A549 (cell line): ENCODE measurements around the gene SH2D1A. TPM values are rescaled to one million over a fixed set of nuclear protein-coding genes. Genes with fewer than 3 reads are reported as not detected.

Experiments used
- ATAC-seq, 2 experiments: fragments of 200-7000 bp in 1 of 2; fragments of >200 bp in 1 of 2; cut with Nextera tagmentation in 1 of 2; cut with Tn5 transposase in 1 of 2; 3 replicates each; pipeline versions ENCODE4 v1.8.0 to v1.9.1; 2018 to 2020; ENCODE audit warnings: mild to moderate bottlenecking in 1 of 2, moderate library complexity in 1 of 2
- CTCF ChIA-PET: fragments of 300-600 bp; sonication (Branson Sonifier 250); formaldehyde crosslinking; extraction: SDS; loops from one replicate; lab custom pipeline; 2021; ENCODE audit warnings: antibody characterized with exemption, inconsistent platforms; lab: Yijun Ruan, JAX
- POLR2A ChIA-PET: fragments of 350-600 bp; formaldehyde crosslinking; extraction: SDS; loops from one replicate; lab custom pipeline; 2021; ENCODE audit warnings: antibody characterized with exemption, inconsistent platforms; lab: Yijun Ruan, JAX
- DNase-seq, 2 experiments: peaks; one replicate each; pipeline versions ENCODE4 v3.0.0 to v3.0.0-alpha.2; 2011 to 2016; ENCODE audit warnings: low read depth in 1 of 2, low spot score in 1 of 2
- FAIRE-seq: peaks from 2 replicates; lab custom pipeline; 2011; peaks lifted over from hg19 to GRCh38; lab: Jason Lieb, UNC
- H3K27ac ChIP-seq, 2 experiments: fragments of >200 bp; sonication (Bioruptor Twin); formaldehyde crosslinking; 3 replicates each; pipeline ENCODE4 v1.5.1; 2016 to 2017
- H3K4me1 ChIP-seq: fragments of >200 bp; sonication (Bioruptor Twin); formaldehyde crosslinking; 3 replicates; pipeline ENCODE4 v1.6.1; 2016
- H3K4me2 ChIP-seq: fragments of >200 bp; sonication (Bioruptor Twin); formaldehyde crosslinking; 3 replicates; pipeline ENCODE4 v1.6.1; 2016
- H3K4me3 ChIP-seq: fragments of >200 bp; sonication (Bioruptor Twin); formaldehyde crosslinking; 3 replicates; pipeline ENCODE4 v1.5.1; 2016
- H3K9me3 ChIP-seq: fragments of >200 bp; sonication (Bioruptor Twin); formaldehyde crosslinking; 3 replicates; pipeline ENCODE4 v1.6.1; 2016
- BHLHE40 ChIP-seq: IDR thresholded peaks from 2 replicates; pipeline ENCODE4 v1.6.1; 2012; ENCODE audit warnings: low read depth, low read length, inconsistent platforms
- CBX8 ChIP-seq: fragments of 200-600 bp; sonication (generic); IDR thresholded peaks from 2 replicates; pipeline ENCODE4 v1.6.1; 2016
- CHD4 ChIP-seq: fragments of 200-600 bp; sonication (generic); IDR thresholded peaks from 2 replicates; pipeline ENCODE4 v1.6.1; 2016; ENCODE audit warnings: antibody characterized with exemption, mild to moderate bottlenecking, borderline replicate concordance
- ESRRA ChIP-seq: fragments of 150-350 bp; IDR thresholded peaks from 2 replicates; pipeline ENCODE4 v1.6.1; 2014; ENCODE audit warnings: mild to moderate bottlenecking, low read length, borderline replicate concordance
- FOSL2 ChIP-seq, 2 experiments: fragments of 450-650 bp in 1 of 2; fragments of >200 bp in 1 of 2; sonication (Bioruptor Twin) in 1 of 2; formaldehyde crosslinking; IDR thresholded peaks; 2 replicates each; pipeline versions ENCODE4 v1.5.0 to v1.6.1; 2016 to 2020; ENCODE audit warnings: mild to moderate bottlenecking in 1 of 2, moderate library complexity in 1 of 2
- FOXS1 ChIP-seq: fragments of 250-450 bp; sonication (Bioruptor Pico); IDR thresholded peaks from 2 replicates; pipeline ENCODE4 v1.5.0; 2020; ENCODE audit warnings: mild to moderate bottlenecking, moderate library complexity
- HEYL ChIP-seq: fragments of 250-450 bp; sonication (Bioruptor Pico); IDR thresholded peaks from 2 replicates; pipeline ENCODE4 v1.8.0; 2021; ENCODE audit warnings: mild to moderate bottlenecking, moderate library complexity
- HOXA7 ChIP-seq: fragments of 250-450 bp; sonication (Bioruptor Pico); IDR thresholded peaks from 2 replicates; pipeline ENCODE4 v1.5.0; 2020; ENCODE audit warnings: mild to moderate bottlenecking, moderate library complexity
- HOXB5 ChIP-seq: fragments of 250-450 bp; sonication (Bioruptor Pico); IDR thresholded peaks from 2 replicates; pipeline ENCODE4 v1.5.0; 2020; ENCODE audit warnings: mild to moderate bottlenecking, moderate library complexity
- JUNB ChIP-seq: fragments of >200 bp; sonication (Bioruptor Twin); formaldehyde crosslinking; IDR thresholded peaks from 2 replicates; pipeline ENCODE4 v1.6.1; 2016
- KDM1A ChIP-seq: fragments of 200-600 bp; sonication (generic); IDR thresholded peaks from 2 replicates; pipeline ENCODE4 v1.6.1; 2016; ENCODE audit warnings: low read depth, mild to moderate bottlenecking
- MYC ChIP-seq: IDR thresholded peaks from 2 replicates; pipeline ENCODE4 v1.6.1; 2012; ENCODE audit warnings: mild to moderate bottlenecking, inconsistent platforms, low read length, improper control_type of control experiment, borderline replicate concordance
- NPAS2 ChIP-seq: fragments of 250-450 bp; sonication (Bioruptor Pico); IDR thresholded peaks from 2 replicates; pipeline ENCODE4 v1.8.0; 2022; ENCODE audit warnings: mild to moderate bottlenecking, moderate library complexity, borderline replicate concordance
- POLR2A ChIP-seq: IDR thresholded peaks from 2 replicates; pipeline ENCODE4 v1.6.1; 2012; ENCODE audit warnings: mild to moderate bottlenecking, low read length
- POLR2AphosphoS2 ChIP-seq: conservative IDR thresholded peaks from 2 replicates; pipeline ENCODE4 v1.6.1; 2012; ENCODE audit warnings: low read length, improper control_type of control experiment, inconsistent platforms
- SREBF2 ChIP-seq: fragments of 450-650 bp; IDR thresholded peaks from 2 replicates; pipeline ENCODE4 v1.6.1; 2014; ENCODE audit warnings: mild to moderate bottlenecking, moderate library complexity
- ZFP36 ChIP-seq: fragments of 450-650 bp; IDR thresholded peaks from 2 replicates; pipeline ENCODE4 v1.6.1; 2014; ENCODE audit warnings: borderline replicate concordance; ENCODE audit not compliant: partially characterized antibody
- WGBS: methylation state at CpG from one replicate; pipeline ENCODE4 v1.1.6; 2017; ENCODE audit errors: missing lambda C conversion rate; 5-methylcytosine and 5-hydroxymethylcytosine counted together
- polyA plus RNA-seq, 4 experiments: library from polyadenylated mRNA; depleted of rRNA in 3 of 4; stranded (reverse); fragments of >200 nt; fragmentation: RNase III in 1 of 4; extraction: RNeasy Plus Mini Kit Qiagen cat#74134 plus additional on column Dnase treatment in 1 of 4; gene quantifications; 2 replicates in 3 of 4; 3 replicates in 1 of 4; pipeline ENCODE4 v1.2.3, GENCODE V29; 2011 to 2017
- TF ChIP-seq, protein P1 (sequence below): fragments of >200 bp; sonication (Bioruptor Twin); formaldehyde crosslinking; IDR thresholded peaks from 3 replicates; pipeline ENCODE4 v1.5.1; 2016
- TF ChIP-seq, protein P2 (sequence below): IDR thresholded peaks from 2 replicates; pipeline ENCODE4 v1.6.1; 2012
- TF ChIP-seq, protein P3 (sequence below): fragments of >200 bp; sonication (Bioruptor Twin); formaldehyde crosslinking; IDR thresholded peaks from 3 replicates; pipeline ENCODE4 v1.6.1; 2016
- TF ChIP-seq, protein P4 (sequence below): fragments of 200-600 bp; sonication (generic); IDR thresholded peaks from 2 replicates; pipeline ENCODE4 v1.6.1; 2016; ENCODE audit warnings: antibody characterized with exemption, mild to moderate bottlenecking, moderate library complexity
- TF ChIP-seq, protein P5 (sequence below): fragments of 450-650 bp; IDR thresholded peaks from 2 replicates; pipeline ENCODE4 v1.6.1; 2014; ENCODE audit warnings: antibody characterized with exemption

The SH2D1A gene
- polyA plus RNA-seq, 2 of the 4 experiments (the other 2 are of a cell fraction), result not detected

DNA sequence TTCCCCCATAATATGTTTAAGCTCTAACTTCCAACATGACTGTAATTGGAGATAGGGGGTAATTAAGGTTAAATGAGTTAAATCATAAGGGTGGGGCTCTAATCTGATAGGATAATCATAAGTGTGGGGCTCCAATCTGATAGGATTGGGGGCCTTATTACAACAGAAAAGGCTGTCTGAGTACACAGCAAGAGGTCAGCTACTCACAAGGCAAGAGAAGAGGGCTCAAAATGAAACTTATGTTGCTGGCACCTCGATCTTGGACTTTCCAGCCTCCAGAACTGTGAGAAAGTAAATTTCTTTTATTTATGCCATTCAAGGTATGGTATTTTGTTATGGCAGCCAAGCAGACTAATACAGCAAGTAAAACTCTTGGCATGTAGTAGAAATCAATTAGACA, 16.4 kb downstream of the SH2D1A start (continued):
- TF ChIP-seq, protein P1, sequence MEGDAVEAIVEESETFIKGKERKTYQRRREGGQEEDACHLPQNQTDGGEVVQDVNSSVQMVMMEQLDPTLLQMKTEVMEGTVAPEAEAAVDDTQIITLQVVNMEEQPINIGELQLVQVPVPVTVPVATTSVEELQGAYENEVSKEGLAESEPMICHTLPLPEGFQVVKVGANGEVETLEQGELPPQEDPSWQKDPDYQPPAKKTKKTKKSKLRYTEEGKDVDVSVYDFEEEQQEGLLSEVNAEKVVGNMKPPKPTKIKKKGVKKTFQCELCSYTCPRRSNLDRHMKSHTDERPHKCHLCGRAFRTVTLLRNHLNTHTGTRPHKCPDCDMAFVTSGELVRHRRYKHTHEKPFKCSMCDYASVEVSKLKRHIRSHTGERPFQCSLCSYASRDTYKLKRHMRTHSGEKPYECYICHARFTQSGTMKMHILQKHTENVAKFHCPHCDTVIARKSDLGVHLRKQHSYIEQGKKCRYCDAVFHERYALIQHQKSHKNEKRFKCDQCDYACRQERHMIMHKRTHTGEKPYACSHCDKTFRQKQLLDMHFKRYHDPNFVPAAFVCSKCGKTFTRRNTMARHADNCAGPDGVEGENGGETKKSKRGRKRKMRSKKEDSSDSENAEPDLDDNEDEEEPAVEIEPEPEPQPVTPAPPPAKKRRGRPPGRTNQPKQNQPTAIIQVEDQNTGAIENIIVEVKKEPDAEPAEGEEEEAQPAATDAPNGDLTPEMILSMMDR, result no peak
- TF ChIP-seq POLR2A, result no peak

DNA sequence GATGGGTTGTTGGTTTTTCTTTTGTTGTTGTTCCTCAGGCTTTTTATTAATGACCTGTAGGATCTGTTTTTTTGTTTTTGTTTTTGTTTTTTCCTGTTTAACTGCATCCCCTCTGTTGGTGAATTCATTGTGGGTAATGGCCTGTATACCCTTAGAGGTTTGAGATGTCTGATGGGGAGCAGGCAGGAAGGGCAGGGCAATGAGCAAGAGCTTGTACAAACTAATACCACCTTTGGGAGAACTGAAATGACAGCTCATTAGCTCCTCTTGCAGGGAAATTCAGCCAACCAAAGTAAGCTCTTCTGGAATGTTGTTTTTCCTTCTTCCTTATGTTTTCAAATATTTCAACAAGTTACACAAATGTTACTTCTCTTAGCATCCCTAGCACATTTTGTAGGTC, 23.4 kb downstream of the SH2D1A start:
- no peak overlapping the region for H3K27ac ChIP-seq
- FAIRE-seq (no peak), DNase-seq (no peak), ATAC-seq (no peak)
- H3K4me3 ChIP-seq, result no peak overlapping the region
- TF ChIP-seq MYC, result no peak
- TF ChIP-seq CBX8, result no peak
- TF ChIP-seq, protein P2, sequence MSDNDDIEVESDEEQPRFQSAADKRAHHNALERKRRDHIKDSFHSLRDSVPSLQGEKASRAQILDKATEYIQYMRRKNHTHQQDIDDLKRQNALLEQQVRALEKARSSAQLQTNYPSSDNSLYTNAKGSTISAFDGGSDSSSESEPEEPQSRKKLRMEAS, result no peak
- TF ChIP-seq FOSL2 (IDR thresholded peaks at IDR 0.05), result no peak
- TF ChIP-seq FOSL2 (CRISPR knock-in tag; IDR thresholded peaks at IDR 0.05), result no peak
- TF ChIP-seq, protein P1, result no peak
- no peak for TF ChIP-seq HOXB5 (CRISPR knock-in tag)
- TF ChIP-seq HEYL (CRISPR knock-in tag), result no peak
- TF ChIP-seq ESRRA, result no peak
- H3K9me3 ChIP-seq, result no peaks in the 10 kb centered on the region
- H3K4me2 ChIP-seq, result no peak overlapping the region
- POLR2A ChIA-PET, result no interaction called here
- CTCF ChIA-PET, result interaction anchor here (1.4 kb wide), 1 partner anchor 13 kb away, joined by 3 read pairs; no protein-coding TSS in a partner anchor
- no peaks in the 10 kb centered on the region for H3K4me1 ChIP-seq

DNA sequence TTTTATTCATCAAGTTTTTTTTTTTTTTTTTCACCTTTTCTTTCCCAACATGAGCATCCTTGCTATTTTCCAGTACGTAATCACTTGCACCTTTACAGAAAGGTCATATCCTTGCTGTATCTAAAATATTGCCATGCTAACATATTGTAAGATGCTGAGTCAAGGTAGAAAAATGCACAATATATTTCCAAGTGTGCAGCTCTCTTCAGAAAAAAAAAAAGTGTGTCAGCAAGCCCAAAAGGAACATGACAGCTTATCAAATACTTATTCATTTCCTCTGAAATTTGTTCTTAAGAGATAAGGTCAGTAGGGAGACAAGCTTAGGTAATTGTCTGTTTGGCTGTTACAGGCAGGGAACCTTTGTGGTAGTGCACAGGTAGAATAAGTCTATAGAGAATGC, 27.0 kb downstream of the SH2D1A start:
- no peaks in the 10 kb centered on the region for H3K9me3 ChIP-seq
- DNase-seq (no peak), FAIRE-seq (no peak), ATAC-seq (no peak)
- POLR2A ChIA-PET, result no interaction called here
- H3K4me3 ChIP-seq, result no peak overlapping the region
- H3K4me1 ChIP-seq, result no peaks in the 10 kb centered on the region
- 57% methylated on average over 1 of the region's 1 CpG for WGBS
- H3K27ac ChIP-seq, result no peak overlapping the region
- no peak overlapping the region for H3K4me2 ChIP-seq
- CTCF ChIA-PET, result no interaction called here
- TF ChIP-seq HOXA7 (CRISPR knock-in tag) (no peak), CHD4 (no peak), KDM1A (no peak), HEYL (CRISPR knock-in tag) (no peak), NPAS2 (CRISPR knock-in tag) (no peak), ZFP36 (no peak), POLR2AphosphoS2 (no peak), JUNB (no peak), BHLHE40 (no peak), SREBF2 (no peak), FOXS1 (CRISPR knock-in tag) (no peak)
- TF ChIP-seq, protein P3, sequence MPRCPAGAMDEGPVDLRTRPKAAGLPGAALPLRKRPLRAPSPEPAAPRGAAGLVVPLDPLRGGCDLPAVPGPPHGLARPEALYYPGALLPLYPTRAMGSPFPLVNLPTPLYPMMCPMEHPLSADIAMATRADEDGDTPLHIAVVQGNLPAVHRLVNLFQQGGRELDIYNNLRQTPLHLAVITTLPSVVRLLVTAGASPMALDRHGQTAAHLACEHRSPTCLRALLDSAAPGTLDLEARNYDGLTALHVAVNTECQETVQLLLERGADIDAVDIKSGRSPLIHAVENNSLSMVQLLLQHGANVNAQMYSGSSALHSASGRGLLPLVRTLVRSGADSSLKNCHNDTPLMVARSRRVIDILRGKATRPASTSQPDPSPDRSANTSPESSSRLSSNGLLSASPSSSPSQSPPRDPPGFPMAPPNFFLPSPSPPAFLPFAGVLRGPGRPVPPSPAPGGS, result no peak
- TF ChIP-seq, protein P1, result no peak
- TF ChIP-seq, protein P4, sequence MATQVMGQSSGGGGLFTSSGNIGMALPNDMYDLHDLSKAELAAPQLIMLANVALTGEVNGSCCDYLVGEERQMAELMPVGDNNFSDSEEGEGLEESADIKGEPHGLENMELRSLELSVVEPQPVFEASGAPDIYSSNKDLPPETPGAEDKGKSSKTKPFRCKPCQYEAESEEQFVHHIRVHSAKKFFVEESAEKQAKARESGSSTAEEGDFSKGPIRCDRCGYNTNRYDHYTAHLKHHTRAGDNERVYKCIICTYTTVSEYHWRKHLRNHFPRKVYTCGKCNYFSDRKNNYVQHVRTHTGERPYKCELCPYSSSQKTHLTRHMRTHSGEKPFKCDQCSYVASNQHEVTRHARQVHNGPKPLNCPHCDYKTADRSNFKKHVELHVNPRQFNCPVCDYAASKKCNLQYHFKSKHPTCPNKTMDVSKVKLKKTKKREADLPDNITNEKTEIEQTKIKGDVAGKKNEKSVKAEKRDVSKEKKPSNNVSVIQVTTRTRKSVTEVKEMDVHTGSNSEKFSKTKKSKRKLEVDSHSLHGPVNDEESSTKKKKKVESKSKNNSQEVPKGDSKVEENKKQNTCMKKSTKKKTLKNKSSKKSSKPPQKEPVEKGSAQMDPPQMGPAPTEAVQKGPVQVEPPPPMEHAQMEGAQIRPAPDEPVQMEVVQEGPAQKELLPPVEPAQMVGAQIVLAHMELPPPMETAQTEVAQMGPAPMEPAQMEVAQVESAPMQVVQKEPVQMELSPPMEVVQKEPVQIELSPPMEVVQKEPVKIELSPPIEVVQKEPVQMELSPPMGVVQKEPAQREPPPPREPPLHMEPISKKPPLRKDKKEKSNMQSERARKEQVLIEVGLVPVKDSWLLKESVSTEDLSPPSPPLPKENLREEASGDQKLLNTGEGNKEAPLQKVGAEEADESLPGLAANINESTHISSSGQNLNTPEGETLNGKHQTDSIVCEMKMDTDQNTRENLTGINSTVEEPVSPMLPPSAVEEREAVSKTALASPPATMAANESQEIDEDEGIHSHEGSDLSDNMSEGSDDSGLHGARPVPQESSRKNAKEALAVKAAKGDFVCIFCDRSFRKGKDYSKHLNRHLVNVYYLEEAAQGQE, result no peak
- TF ChIP-seq, protein P5, sequence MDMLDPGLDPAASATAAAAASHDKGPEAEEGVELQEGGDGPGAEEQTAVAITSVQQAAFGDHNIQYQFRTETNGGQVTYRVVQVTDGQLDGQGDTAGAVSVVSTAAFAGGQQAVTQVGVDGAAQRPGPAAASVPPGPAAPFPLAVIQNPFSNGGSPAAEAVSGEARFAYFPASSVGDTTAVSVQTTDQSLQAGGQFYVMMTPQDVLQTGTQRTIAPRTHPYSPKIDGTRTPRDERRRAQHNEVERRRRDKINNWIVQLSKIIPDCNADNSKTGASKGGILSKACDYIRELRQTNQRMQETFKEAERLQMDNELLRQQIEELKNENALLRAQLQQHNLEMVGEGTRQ, result no peak
